ENCODE data around the gene EMC6.

- TF ChIP-seq, protein P1, sequence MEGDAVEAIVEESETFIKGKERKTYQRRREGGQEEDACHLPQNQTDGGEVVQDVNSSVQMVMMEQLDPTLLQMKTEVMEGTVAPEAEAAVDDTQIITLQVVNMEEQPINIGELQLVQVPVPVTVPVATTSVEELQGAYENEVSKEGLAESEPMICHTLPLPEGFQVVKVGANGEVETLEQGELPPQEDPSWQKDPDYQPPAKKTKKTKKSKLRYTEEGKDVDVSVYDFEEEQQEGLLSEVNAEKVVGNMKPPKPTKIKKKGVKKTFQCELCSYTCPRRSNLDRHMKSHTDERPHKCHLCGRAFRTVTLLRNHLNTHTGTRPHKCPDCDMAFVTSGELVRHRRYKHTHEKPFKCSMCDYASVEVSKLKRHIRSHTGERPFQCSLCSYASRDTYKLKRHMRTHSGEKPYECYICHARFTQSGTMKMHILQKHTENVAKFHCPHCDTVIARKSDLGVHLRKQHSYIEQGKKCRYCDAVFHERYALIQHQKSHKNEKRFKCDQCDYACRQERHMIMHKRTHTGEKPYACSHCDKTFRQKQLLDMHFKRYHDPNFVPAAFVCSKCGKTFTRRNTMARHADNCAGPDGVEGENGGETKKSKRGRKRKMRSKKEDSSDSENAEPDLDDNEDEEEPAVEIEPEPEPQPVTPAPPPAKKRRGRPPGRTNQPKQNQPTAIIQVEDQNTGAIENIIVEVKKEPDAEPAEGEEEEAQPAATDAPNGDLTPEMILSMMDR (IDR thresholded peaks at IDR 0.05), result no peak
- no peak for TF ChIP-seq POLR2A (IDR thresholded peaks at IDR 0.05)
Observed at GRCh38 chr17:3669085-3669347, 404 bp downstream of the EMC6 start.
